ENCODE results near the gene VCAN.
A peak's percentile ranks its signal among the peaks of the same experiment; 100 is the strongest.

The VCAN gene

DNA sequence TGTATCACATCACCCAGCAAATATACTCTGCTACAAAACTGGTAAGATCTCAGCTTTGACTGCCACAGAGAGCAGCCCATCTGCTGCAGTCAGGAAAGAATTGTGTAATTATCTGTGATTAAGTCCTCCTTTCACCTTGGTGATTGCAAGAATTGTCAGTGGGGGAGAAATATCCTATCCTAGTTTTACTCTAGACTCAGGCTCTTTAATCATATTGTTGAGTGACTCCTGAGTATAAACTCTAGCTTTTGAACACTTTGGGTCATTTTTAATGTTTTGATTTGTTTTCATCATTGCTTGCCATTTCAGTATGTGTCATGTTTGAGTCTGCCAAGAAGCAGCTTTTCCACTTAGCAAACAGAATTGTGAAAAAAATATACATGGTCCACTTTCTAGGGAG, 32.1 kb downstream of the VCAN start (continued):
- TF ChIP-seq, protein P1, sequence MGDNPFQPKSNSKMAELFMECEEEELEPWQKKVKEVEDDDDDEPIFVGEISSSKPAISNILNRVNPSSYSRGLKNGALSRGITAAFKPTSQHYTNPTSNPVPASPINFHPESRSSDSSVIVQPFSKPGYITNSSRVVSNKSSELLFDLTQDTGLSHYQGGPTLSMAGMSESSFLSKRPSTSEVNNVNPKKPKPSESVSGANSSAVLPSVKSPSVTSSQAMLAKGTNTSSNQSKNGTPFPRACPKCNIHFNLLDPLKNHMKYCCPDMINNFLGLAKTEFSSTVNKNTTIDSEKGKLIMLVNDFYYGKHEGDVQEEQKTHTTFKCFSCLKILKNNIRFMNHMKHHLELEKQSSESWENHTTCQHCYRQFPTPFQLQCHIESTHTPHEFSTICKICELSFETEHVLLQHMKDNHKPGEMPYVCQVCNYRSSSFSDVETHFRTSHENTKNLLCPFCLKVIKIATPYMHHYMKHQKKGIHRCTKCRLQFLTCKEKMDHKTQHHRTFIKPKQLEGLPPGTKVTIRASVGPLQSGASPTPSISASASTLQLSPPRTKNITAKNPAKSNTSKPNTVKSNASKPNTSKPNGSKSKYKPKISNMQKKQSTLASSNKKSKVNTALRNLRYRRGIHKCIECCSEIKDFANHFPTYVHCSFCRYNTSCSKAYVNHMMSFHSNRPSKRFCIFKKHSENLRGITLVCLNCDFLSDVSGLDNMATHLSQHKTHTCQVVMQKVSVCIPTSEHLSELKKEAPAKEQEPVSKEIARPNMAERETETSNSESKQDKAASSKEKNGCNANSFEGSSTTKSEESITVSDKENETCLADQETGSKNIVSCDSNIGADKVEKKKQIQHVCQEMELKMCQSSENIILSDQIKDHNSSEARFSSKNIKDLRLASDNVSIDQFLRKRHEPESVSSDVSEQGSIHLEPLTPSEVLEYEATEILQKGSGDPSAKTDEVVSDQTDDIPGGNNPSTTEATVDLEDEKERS (tag by site-specific recombination; IDR thresholded peaks at IDR 0.05) = no peak
- TF ChIP-seq ZNF433 (tag by site-specific recombination; IDR thresholded peaks at IDR 0.05; ENCODE audit: low read depth) = no peak
- TF ChIP-seq, protein P2, sequence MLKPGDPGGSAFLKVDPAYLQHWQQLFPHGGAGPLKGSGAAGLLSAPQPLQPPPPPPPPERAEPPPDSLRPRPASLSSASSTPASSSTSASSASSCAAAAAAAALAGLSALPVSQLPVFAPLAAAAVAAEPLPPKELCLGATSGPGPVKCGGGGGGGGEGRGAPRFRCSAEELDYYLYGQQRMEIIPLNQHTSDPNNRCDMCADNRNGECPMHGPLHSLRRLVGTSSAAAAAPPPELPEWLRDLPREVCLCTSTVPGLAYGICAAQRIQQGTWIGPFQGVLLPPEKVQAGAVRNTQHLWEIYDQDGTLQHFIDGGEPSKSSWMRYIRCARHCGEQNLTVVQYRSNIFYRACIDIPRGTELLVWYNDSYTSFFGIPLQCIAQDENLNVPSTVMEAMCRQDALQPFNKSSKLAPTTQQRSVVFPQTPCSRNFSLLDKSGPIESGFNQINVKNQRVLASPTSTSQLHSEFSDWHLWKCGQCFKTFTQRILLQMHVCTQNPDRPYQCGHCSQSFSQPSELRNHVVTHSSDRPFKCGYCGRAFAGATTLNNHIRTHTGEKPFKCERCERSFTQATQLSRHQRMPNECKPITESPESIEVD (tag by site-specific recombination; IDR thresholded peaks at IDR 0.05) = no peak

DNA sequence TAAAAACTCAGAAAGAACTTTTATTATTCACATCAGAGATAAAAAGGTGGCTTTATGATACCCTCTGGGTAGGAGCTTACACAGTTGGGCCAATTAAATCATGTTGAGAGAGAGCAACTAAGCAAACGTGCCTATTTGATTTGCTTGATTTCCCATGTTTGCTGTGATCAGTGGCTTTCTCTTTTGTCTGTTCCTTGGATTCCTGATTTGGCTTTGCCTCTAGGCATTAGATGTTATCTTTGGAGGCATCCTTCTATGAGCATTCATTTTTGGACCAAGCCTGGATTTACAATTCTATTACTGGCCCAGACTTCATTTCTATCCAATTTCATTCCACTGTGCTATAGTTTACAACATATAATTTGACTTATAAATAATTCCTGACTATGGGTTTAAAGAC, 35.9 kb downstream of the VCAN start:
- Histone ChIP-seq H3K36me3 (ENCODE audit: control insufficient read depth in 2 of 2, insufficient read depth in 1 of 2, low read length in 2 of 2) (peaks cover 11 to 16% of the 10 kb centered on the region in 2 experiments), H3K9me3 (ENCODE audit: control insufficient read depth, insufficient read depth, low read depth, low read length) (no peaks in the 10 kb centered on the region), H3K27ac (ENCODE audit: extremely low read depth, low read depth, low read length) (no peak overlapping the region), H3K4me3 (ENCODE audit: low read depth, low read length) (no peak overlapping the region), H3K4me1 (ENCODE audit: control insufficient read depth, insufficient read depth, low read length) (peaks cover 8% of the 10 kb centered on the region; the same call in 1 of the 2 replicates)
- POLR2A ChIA-PET = no interaction called here
- TF ChIP-seq ZFP37 (tag by site-specific recombination; IDR thresholded peaks at IDR 0.05) (no peak), GLIS1 (tag by site-specific recombination; IDR thresholded peaks at IDR 0.05) (no peak), ZXDB (tag by site-specific recombination; IDR thresholded peaks at IDR 0.05) (no peak), ZNF654 (tag by site-specific recombination; IDR thresholded peaks at IDR 0.05; ENCODE audit: low read depth) (no peak), ZBTB26 (tag by site-specific recombination; optimal IDR thresholded peaks at IDR 0.05) (no peak), ZNF335 (tag by site-specific recombination; conservative IDR thresholded peaks at IDR 0.05) (no peak), ZNF76 (tag by site-specific recombination; IDR thresholded peaks at IDR 0.05; ENCODE audit: borderline replicate concordance, low read depth) (no peak), ZNF132 (tag by site-specific recombination; IDR thresholded peaks at IDR 0.05; ENCODE audit: borderline replicate concordance) (no peak), PBX3 (CRISPR knock-in tag; IDR thresholded peaks at IDR 0.05) (no peak), ZBTB17 (tag by site-specific recombination; IDR thresholded peaks at IDR 0.05) (no peak), ZNF133 (tag by site-specific recombination; IDR thresholded peaks at IDR 0.05) (no peak), ZEB2 (tag by site-specific recombination; IDR thresholded peaks at IDR 0.05) (no peak), HOXD13 (CRISPR knock-in tag; IDR thresholded peaks at IDR 0.05; ENCODE audit: borderline replicate concordance) (no peak), RBAK (tag by site-specific recombination; IDR thresholded peaks at IDR 0.05) (no peak)
- CTCF ChIA-PET = interaction anchor here (0.5 kb wide), 1 partner anchor 822 kb away, joined by 3 read pairs; no protein-coding TSS in a partner anchor

GRCh38 chr5:83509540-83509939, 38.0 kb downstream of the VCAN start:
- no peak overlapping the region for H3K4me3 ChIP-seq (ENCODE audit: low read depth, low read length)
- no peaks in the 10 kb centered on the region for H3K9me3 ChIP-seq (ENCODE audit: control insufficient read depth, insufficient read depth, low read depth, low read length)
- H3K27ac ChIP-seq (ENCODE audit: extremely low read depth, low read depth, low read length) = peak overlapping the region; percentile 56
- H3K4me1 ChIP-seq (ENCODE audit: control insufficient read depth, insufficient read depth, low read length) = peaks cover 8% of the 10 kb centered on the region; the same call in 1 of the 2 replicates
- peaks cover 20 to 24% of the 10 kb centered on the region in 2 experiments for H3K36me3 ChIP-seq (ENCODE audit: control insufficient read depth in 2 of 2, insufficient read depth in 1 of 2, low read length in 2 of 2)
- ChIA-PET POLR2A (interaction anchor here (0.7 kb wide), 1 partner anchor 42 kb away, joined by 7 read pairs; no protein-coding TSS in a partner anchor), CTCF (no interaction called here)
- TF ChIP-seq SALL2 (tag by site-specific recombination; IDR thresholded peaks at IDR 0.05; ENCODE audit: borderline replicate concordance) (no peak), ZNF660 (tag by site-specific recombination; IDR thresholded peaks at IDR 0.05) (peak; percentile 39; the same call in 1 of the 2 replicates), ZNF692 (tag by site-specific recombination; IDR thresholded peaks at IDR 0.05) (peak; percentile 50; the same call in 1 of the 2 replicates), ZNF239 (tag by site-specific recombination; IDR thresholded peaks at IDR 0.05) (no peak)

Data from HEK293 (cell line).